Thoracic aorta (tissue), 2 donors: ENCODE measurements around the gene RTBDN. TPM values are rescaled to one million over a fixed set of nuclear protein-coding genes. Genes with fewer than 3 reads are reported as not detected.

Source experiments
- ATAC-seq: fragments of 150-250 bp; one replicate; pipeline ENCODE4 v1.8.0; 2017; ENCODE audit warnings: low read depth; ENCODE audit not compliant: insufficient number of reproducible peaks, low FRiP score
- DNase-seq: peaks from one replicate; pipeline ENCODE4 v3.0.0-alpha.2; 2020; ENCODE audit warnings: low spot score
- H3K27ac ChIP-seq, 2 donors: fragments of 200-600 bp; sonication (generic); 1 replicate in 1 of 2; 2 replicates in 1 of 2; pipeline ENCODE4 v1.5.1; 2016; ENCODE audit warnings: mild to moderate bottlenecking in 2 of 2, moderate library complexity in 2 of 2
- H3K27me3 ChIP-seq: fragments of 200-600 bp; sonication (generic); replicated peaks from 2 replicates; pipeline ENCODE4 v1.6.0; 2016; ENCODE audit warnings: mild to moderate bottlenecking; ENCODE audit not compliant: insufficient read depth
- H3K36me3 ChIP-seq: fragments of 200-600 bp; sonication (generic); one replicate; pipeline ENCODE4 v1.5.1; 2016
- H3K4me1 ChIP-seq, 2 donors: fragments of 200-600 bp; sonication (generic); 1 replicate in 1 of 2; 2 replicates in 1 of 2; pipeline versions ENCODE4 v1.5.1 to v1.6.0; 2016; ENCODE audit warnings: low read depth in 2 of 2, mild to moderate bottlenecking in 1 of 2; ENCODE audit not compliant: control insufficient read depth in 1 of 2
- H3K4me3 ChIP-seq: fragments of 200-600 bp; sonication (generic); 2 replicates; pipeline ENCODE4 v1.5.1; 2016; ENCODE audit warnings: mild to moderate bottlenecking
- H3K9me3 ChIP-seq: fragments of 200-600 bp; sonication (generic); 2 replicates; pipeline ENCODE4 v1.5.1; 2016
- total RNA-seq, 2 donors: library from RNA; depleted of rRNA; stranded (reverse); fragments of >200 nt; gene quantifications; one replicate each; pipeline versions ENCODE4 v1.1.0 to v1.2.3, GENCODE V29; 2016
- TF ChIP-seq, protein P1 (sequence below): fragments of 200-600 bp; sonication (generic); IDR thresholded peaks from one replicate; pipeline ENCODE4 v1.5.1; 2019; ENCODE audit warnings: antibody characterized with exemption

Gene RTBDN
- total RNA-seq, 2 donors from 2014 or later, result not detected

GRCh38 chr19:12834976-12835757 lies 788 bp upstream of the RTBDN start:
- peaks cover 46% of the 10 kb centered on the region for H3K27me3 ChIP-seq
- no peak overlapping the region for H3K27ac ChIP-seq
- no peaks in the 10 kb centered on the region for H3K36me3 ChIP-seq
- H3K4me1 ChIP-seq, result peaks cover 5 to 15% of the 10 kb centered on the region in 2 donors
- ATAC-seq (no peak), DNase-seq (no peak)
- no peaks in the 10 kb centered on the region for H3K9me3 ChIP-seq
- TF ChIP-seq, protein P1, sequence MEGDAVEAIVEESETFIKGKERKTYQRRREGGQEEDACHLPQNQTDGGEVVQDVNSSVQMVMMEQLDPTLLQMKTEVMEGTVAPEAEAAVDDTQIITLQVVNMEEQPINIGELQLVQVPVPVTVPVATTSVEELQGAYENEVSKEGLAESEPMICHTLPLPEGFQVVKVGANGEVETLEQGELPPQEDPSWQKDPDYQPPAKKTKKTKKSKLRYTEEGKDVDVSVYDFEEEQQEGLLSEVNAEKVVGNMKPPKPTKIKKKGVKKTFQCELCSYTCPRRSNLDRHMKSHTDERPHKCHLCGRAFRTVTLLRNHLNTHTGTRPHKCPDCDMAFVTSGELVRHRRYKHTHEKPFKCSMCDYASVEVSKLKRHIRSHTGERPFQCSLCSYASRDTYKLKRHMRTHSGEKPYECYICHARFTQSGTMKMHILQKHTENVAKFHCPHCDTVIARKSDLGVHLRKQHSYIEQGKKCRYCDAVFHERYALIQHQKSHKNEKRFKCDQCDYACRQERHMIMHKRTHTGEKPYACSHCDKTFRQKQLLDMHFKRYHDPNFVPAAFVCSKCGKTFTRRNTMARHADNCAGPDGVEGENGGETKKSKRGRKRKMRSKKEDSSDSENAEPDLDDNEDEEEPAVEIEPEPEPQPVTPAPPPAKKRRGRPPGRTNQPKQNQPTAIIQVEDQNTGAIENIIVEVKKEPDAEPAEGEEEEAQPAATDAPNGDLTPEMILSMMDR, result no peak
- H3K4me3 ChIP-seq, result no peak overlapping the region

DNA sequence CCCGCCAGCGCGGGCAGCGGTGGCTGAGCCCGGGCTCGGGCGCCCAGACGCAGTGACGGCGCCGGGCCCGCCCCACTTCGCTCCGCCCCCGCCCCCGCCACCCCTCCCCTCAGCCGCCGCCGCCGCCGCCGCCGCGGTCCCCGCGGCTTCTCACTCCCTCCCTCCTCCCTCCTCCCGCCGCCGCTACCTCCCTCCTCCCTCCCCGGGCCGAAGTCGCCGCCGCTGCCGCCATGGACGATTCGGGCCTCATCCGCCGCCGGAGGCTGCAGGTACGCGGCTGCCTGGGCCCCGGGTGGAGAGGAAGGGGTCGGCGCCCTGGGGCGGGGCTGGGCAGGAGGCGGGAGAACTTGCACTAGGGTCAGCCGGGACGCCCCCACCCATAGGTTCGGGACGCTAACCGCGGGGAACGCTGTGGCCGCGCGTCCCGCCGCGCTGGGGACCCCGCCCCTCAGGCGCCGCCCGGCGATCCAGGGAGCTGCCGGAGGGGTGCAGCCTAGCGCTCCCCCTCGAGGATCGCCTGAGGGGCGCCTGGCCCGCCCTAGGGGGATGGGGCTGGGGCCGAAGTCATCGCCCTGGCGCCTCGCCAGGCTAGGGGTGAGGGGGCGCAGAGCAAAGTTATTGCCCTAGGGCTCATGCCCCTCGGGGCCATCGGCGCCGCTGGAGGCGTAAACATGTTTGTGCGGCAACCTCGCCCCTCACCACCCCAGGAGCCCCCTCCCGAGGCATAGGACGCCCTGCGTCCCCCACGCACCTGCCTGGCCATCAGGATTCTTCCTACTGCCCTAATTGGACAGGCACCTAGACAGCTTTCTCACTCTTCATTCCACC lies 427 bp downstream of the RTBDN start:
- H3K27me3 ChIP-seq, result peaks cover 42% of the 10 kb centered on the region
- no peaks in the 10 kb centered on the region for H3K9me3 ChIP-seq
- TF ChIP-seq, protein P1, result no peak
- ATAC-seq, result no peak
- peak overlapping the region in 1 of 2 donors; percentile 28 for H3K27ac ChIP-seq
- DNase-seq, result no peak
- H3K36me3 ChIP-seq, result no peaks in the 10 kb centered on the region
- peak overlapping the region; percentile 57 for H3K4me3 ChIP-seq
- H3K4me1 ChIP-seq, result peaks cover 5 to 15% of the 10 kb centered on the region in 2 donors

DNA sequence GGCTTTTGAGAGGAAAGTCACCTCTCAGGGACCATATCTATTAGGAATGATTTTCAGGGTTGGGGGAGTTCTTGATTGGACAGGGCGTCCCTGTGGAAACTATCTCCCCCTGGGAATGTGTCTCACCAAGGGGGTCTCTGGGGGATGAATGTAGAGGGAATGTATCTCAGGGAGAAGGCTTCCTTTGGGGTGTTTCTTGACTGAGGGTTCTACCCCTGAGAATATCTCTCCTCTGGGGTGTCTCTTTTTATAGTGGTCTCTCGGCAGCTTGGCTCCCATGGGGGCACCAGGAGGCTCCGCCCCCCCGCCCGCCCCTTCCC lies 1.0 kb downstream of the RTBDN start:
- DNase-seq (no peak), ATAC-seq (no peak)
- Histone ChIP-seq H3K4me1 (peaks cover 2 to 9% of the 10 kb centered on the region in 2 donors), H3K4me3 (no peak overlapping the region), H3K36me3 (no peaks in the 10 kb centered on the region), H3K27me3 (peaks cover 45% of the 10 kb centered on the region), H3K9me3 (no peaks in the 10 kb centered on the region), H3K27ac (no peak overlapping the region)
- TF ChIP-seq, protein P1, result no peak

- ATAC-seq (no peak), DNase-seq (no peak)
- H3K27ac ChIP-seq, result no peak overlapping the region
- H3K27me3 ChIP-seq, result peaks cover 13% of the 10 kb centered on the region
- TF ChIP-seq, protein P1, result no peak
- no peaks in the 10 kb centered on the region for H3K9me3 ChIP-seq
- H3K4me3 ChIP-seq, result no peak overlapping the region
- peaks cover 0 to 3% of the 10 kb centered on the region in 2 donors for H3K4me1 ChIP-seq
- H3K36me3 ChIP-seq, result no peaks in the 10 kb centered on the region
Observed at GRCh38 chr19:12828494-12828893, 5.9 kb downstream of the RTBDN start.
